ENCODE measurements around the gene PLA2G2D.

Gene PLA2G2D

GRCh38 chr1:20166051-20166450 lies 46.7 kb upstream of the PLA2G2D start:
- Histone ChIP-seq H3K79me2 (ENCODE audit: insufficient read depth, low read length) (no peaks in the 10 kb centered on the region), H3K9me3 (ENCODE audit: insufficient read depth, low read depth, low read length) (no peaks in the 10 kb centered on the region; the same call in 1 of the 2 replicates), H3K36me3 (ENCODE audit: insufficient read depth, low read length) (no peaks in the 10 kb centered on the region), H3K9me2 (replicated peaks; ENCODE audit: low read depth, low read length) (no peaks in the 10 kb centered on the region), H2AFZ (ENCODE audit: low read length) (no peak overlapping the region), H3K4me1 (ENCODE audit: insufficient read depth, low read length, poor library complexity, severe bottlenecking) (no peaks in the 10 kb centered on the region), H3K4me2 (ENCODE audit: low read depth, low read length, poor library complexity, severe bottlenecking) (no peak overlapping the region), H3K9ac (ENCODE audit: low read depth, low read length, poor library complexity, severe bottlenecking) (no peak overlapping the region), H3K27me3 (ENCODE audit: insufficient read depth, low read length, poor library complexity, severe bottlenecking) (no peaks in the 10 kb centered on the region), H4K20me1 (ENCODE audit: insufficient read depth, low read length, poor library complexity, severe bottlenecking) (no peaks in the 10 kb centered on the region), H3K4me3 (ENCODE audit: low read length, poor library complexity, severe bottlenecking) (no peak overlapping the region), H3F3A (ENCODE audit: low read depth) (no peaks in the 10 kb centered on the region)
- TF ChIP-seq EZH2phosphoT487 (IDR thresholded peaks at IDR 0.05; ENCODE audit: borderline replicate concordance), result no peak

GRCh38 chr1:20165522-20165951 lies 46.2 kb upstream of the PLA2G2D start:
- no peaks in the 10 kb centered on the region for H3K27me3 ChIP-seq (ENCODE audit: insufficient read depth, low read length, poor library complexity, severe bottlenecking)
- TF ChIP-seq EZH2phosphoT487 (IDR thresholded peaks at IDR 0.05; ENCODE audit: borderline replicate concordance) (no peak), CTCF (conservative IDR thresholded peaks at IDR 0.05; ENCODE audit: low read length) (peak; percentile 75)
- no peak overlapping the region for H3K9ac ChIP-seq (ENCODE audit: low read depth, low read length, poor library complexity, severe bottlenecking)
- H3F3A ChIP-seq (ENCODE audit: low read depth), result no peaks in the 10 kb centered on the region
- no peak overlapping the region for H3K4me2 ChIP-seq (ENCODE audit: low read depth, low read length, poor library complexity, severe bottlenecking)
- no peaks in the 10 kb centered on the region for H3K36me3 ChIP-seq (ENCODE audit: insufficient read depth, low read length)
- H2AFZ ChIP-seq (ENCODE audit: low read length), result no peak overlapping the region
- H3K4me3 ChIP-seq (ENCODE audit: low read length, poor library complexity, severe bottlenecking), result no peak overlapping the region
- no peaks in the 10 kb centered on the region for H3K79me2 ChIP-seq (ENCODE audit: insufficient read depth, low read length)
- no peaks in the 10 kb centered on the region for H3K4me1 ChIP-seq (ENCODE audit: insufficient read depth, low read length, poor library complexity, severe bottlenecking)
- peaks cover 2% of the 10 kb centered on the region; the same call in 1 of the 2 replicates for H3K9me3 ChIP-seq (ENCODE audit: insufficient read depth, low read depth, low read length)
- H3K9me2 ChIP-seq (replicated peaks; ENCODE audit: low read depth, low read length), result no peaks in the 10 kb centered on the region
- H4K20me1 ChIP-seq (ENCODE audit: insufficient read depth, low read length, poor library complexity, severe bottlenecking), result no peaks in the 10 kb centered on the region

GRCh38 chr1:20164694-20165202 lies 45.4 kb upstream of the PLA2G2D start:
- H3K4me3 ChIP-seq (ENCODE audit: low read length, poor library complexity, severe bottlenecking), result no peak overlapping the region
- H2AFZ ChIP-seq (ENCODE audit: low read length), result no peak overlapping the region
- peaks cover 9% of the 10 kb centered on the region; the same call in 1 of the 2 replicates for H3K9me3 ChIP-seq (ENCODE audit: insufficient read depth, low read depth, low read length)
- no peaks in the 10 kb centered on the region for H3K4me1 ChIP-seq (ENCODE audit: insufficient read depth, low read length, poor library complexity, severe bottlenecking)
- TF ChIP-seq CTCF (conservative IDR thresholded peaks at IDR 0.05; ENCODE audit: low read length), result no peak
- TF ChIP-seq EZH2phosphoT487 (IDR thresholded peaks at IDR 0.05; ENCODE audit: borderline replicate concordance), result no peak
- H3K36me3 ChIP-seq (ENCODE audit: insufficient read depth, low read length), result no peaks in the 10 kb centered on the region
- no peaks in the 10 kb centered on the region for H3K9me2 ChIP-seq (replicated peaks; ENCODE audit: low read depth, low read length)
- H3F3A ChIP-seq (ENCODE audit: low read depth), result no peaks in the 10 kb centered on the region
- no peaks in the 10 kb centered on the region for H4K20me1 ChIP-seq (ENCODE audit: insufficient read depth, low read length, poor library complexity, severe bottlenecking)
- H3K79me2 ChIP-seq (ENCODE audit: insufficient read depth, low read length), result no peaks in the 10 kb centered on the region
- no peak overlapping the region for H3K9ac ChIP-seq (ENCODE audit: low read depth, low read length, poor library complexity, severe bottlenecking)
- no peak overlapping the region for H3K4me2 ChIP-seq (ENCODE audit: low read depth, low read length, poor library complexity, severe bottlenecking)
- H3K27me3 ChIP-seq (ENCODE audit: insufficient read depth, low read length, poor library complexity, severe bottlenecking), result no peaks in the 10 kb centered on the region

- Histone ChIP-seq H3F3A (ENCODE audit: low read depth) (no peaks in the 10 kb centered on the region), H3K9me2 (replicated peaks; ENCODE audit: low read depth, low read length) (no peaks in the 10 kb centered on the region), H3K79me2 (ENCODE audit: insufficient read depth, low read length) (no peaks in the 10 kb centered on the region), H3K27me3 (ENCODE audit: insufficient read depth, low read length, poor library complexity, severe bottlenecking) (no peaks in the 10 kb centered on the region), H4K20me1 (ENCODE audit: insufficient read depth, low read length, poor library complexity, severe bottlenecking) (no peaks in the 10 kb centered on the region), H3K4me3 (ENCODE audit: low read length, poor library complexity, severe bottlenecking) (no peak overlapping the region), H2AFZ (ENCODE audit: low read length) (no peak overlapping the region), H3K9ac (ENCODE audit: low read depth, low read length, poor library complexity, severe bottlenecking) (no peak overlapping the region), H3K4me2 (ENCODE audit: low read depth, low read length, poor library complexity, severe bottlenecking) (no peak overlapping the region), H3K36me3 (ENCODE audit: insufficient read depth, low read length) (no peaks in the 10 kb centered on the region), H3K9me3 (ENCODE audit: insufficient read depth, low read depth, low read length) (peaks cover 17% of the 10 kb centered on the region; the same call in 1 of the 2 replicates), H3K4me1 (ENCODE audit: insufficient read depth, low read length, poor library complexity, severe bottlenecking) (no peaks in the 10 kb centered on the region)
- TF ChIP-seq EZH2phosphoT487 (IDR thresholded peaks at IDR 0.05; ENCODE audit: borderline replicate concordance) (no peak), CTCF (conservative IDR thresholded peaks at IDR 0.05; ENCODE audit: low read length) (no peak)
Observed at GRCh38 chr1:20160034-20160433, 40.7 kb upstream of the PLA2G2D start.
